Retinal pigment epithelial cell (primary cell): Measurements from ENCODE around the gene CCL4.
"Not testable (repeated sequence)": the region's sequence is repeated elsewhere in the genome, so short reads cannot be mapped to it uniquely, and the experiment has no call there.

Source experiments
- DNase-seq: peaks from one replicate; pipeline ENCODE4 v3.0.0-alpha.2; 2010; ENCODE audit warnings: low read depth
- H3K4me3 ChIP-seq: 2 replicates; pipeline ENCODE4 v1.5.1; 2011; ENCODE audit warnings: mild to moderate bottlenecking, low read length, control low read depth, moderate library complexity
- CTCF ChIP-seq: conservative IDR thresholded peaks from 2 replicates; pipeline ENCODE4 v1.5.1; 2011; ENCODE audit warnings: low read depth, low read length, control low read depth, inconsistent platforms

CCL4 gene

GRCh38 chr17:36103401-36103975 is at the start of gene CCL4:
TSS of gene CCL4 (plus strand) at chr17:36103827. CDS start at chr17:36103906, 79 bp downstream.
- not testable (repeated sequence) for H3K4me3 ChIP-seq, DNase-seq

GRCh38 chr17:36055171-36055570 is 48.5 kb upstream of the CCL4 start:
- TF ChIP-seq CTCF: no peak
- DNase-seq: no peak
- H3K4me3 ChIP-seq: no peak overlapping the region

- no peak for DNase-seq
Observed at GRCh38 chr17:36055921-36056520, 47.6 kb upstream of the CCL4 start.

GRCh38 chr17:36057911-36058310 is 45.7 kb upstream of the CCL4 start:
- H3K4me3 ChIP-seq: no peak overlapping the region
- TF ChIP-seq CTCF: no peak
- no peak for DNase-seq

More at GRCh38 chr17:36055921-36056520, 47.6 kb upstream of the CCL4 start:
- no peak overlapping the region for H3K4me3 ChIP-seq
- no peak for TF ChIP-seq CTCF

- TF ChIP-seq CTCF: no peak
- no peak overlapping the region for H3K4me3 ChIP-seq
- no peak for DNase-seq
Observed at GRCh38 chr17:36059406-36059805, 44.2 kb upstream of the CCL4 start.

GRCh38 chr17:36060816-36061215 is 42.8 kb upstream of the CCL4 start:
- no peak for TF ChIP-seq CTCF
- DNase-seq: no peak

GRCh38 chr17:36063786-36064541 is 39.7 kb upstream of the CCL4 start, which contains the start of gene CCL18:
TSS of gene CCL18 (plus strand) at chr17:36064272. CDS start at chr17:36064343, 71 bp downstream.
- no peak for TF ChIP-seq CTCF
- no peak for DNase-seq
- H3K4me3 ChIP-seq: no peak within 1 kb of the TSS

More at GRCh38 chr17:36060816-36061215, 42.8 kb upstream of the CCL4 start:
- H3K4me3 ChIP-seq: no peak overlapping the region
